ENCODE results near the gene PACSIN2.

DNA sequence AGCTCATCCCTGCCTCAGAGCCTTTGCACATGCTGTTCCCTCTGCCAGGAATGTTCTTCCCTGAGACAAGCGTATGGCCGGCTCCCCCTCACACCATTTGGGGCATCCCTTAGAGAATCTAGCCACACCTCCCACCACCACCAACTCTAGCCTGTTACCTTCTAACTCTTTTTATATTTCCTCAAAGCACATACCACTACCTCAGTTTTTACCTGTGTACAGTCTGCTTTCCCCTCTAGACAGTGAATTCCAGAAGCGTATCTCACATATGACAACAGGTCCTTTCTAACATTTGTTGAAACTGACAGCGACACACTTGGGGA is 82.8 kb downstream of the PACSIN2 start:
- no peak for TF ChIP-seq REST (IDR thresholded peaks at IDR 0.05; ENCODE audit: unreplicated experiment)
- TF ChIP-seq CTCF (conservative IDR thresholded peaks at IDR 0.05; ENCODE audit: low read depth in 2 of 2) = no peak
- TF ChIP-seq EZH2 (IDR thresholded peaks at IDR 0.05; ENCODE audit: low read depth, unreplicated experiment) = no peak
- TF ChIP-seq CREB1 (CRISPR knock-in tag; IDR thresholded peaks at IDR 0.05; ENCODE audit: low read depth) = no peak
- TF ChIP-seq, protein P1, sequence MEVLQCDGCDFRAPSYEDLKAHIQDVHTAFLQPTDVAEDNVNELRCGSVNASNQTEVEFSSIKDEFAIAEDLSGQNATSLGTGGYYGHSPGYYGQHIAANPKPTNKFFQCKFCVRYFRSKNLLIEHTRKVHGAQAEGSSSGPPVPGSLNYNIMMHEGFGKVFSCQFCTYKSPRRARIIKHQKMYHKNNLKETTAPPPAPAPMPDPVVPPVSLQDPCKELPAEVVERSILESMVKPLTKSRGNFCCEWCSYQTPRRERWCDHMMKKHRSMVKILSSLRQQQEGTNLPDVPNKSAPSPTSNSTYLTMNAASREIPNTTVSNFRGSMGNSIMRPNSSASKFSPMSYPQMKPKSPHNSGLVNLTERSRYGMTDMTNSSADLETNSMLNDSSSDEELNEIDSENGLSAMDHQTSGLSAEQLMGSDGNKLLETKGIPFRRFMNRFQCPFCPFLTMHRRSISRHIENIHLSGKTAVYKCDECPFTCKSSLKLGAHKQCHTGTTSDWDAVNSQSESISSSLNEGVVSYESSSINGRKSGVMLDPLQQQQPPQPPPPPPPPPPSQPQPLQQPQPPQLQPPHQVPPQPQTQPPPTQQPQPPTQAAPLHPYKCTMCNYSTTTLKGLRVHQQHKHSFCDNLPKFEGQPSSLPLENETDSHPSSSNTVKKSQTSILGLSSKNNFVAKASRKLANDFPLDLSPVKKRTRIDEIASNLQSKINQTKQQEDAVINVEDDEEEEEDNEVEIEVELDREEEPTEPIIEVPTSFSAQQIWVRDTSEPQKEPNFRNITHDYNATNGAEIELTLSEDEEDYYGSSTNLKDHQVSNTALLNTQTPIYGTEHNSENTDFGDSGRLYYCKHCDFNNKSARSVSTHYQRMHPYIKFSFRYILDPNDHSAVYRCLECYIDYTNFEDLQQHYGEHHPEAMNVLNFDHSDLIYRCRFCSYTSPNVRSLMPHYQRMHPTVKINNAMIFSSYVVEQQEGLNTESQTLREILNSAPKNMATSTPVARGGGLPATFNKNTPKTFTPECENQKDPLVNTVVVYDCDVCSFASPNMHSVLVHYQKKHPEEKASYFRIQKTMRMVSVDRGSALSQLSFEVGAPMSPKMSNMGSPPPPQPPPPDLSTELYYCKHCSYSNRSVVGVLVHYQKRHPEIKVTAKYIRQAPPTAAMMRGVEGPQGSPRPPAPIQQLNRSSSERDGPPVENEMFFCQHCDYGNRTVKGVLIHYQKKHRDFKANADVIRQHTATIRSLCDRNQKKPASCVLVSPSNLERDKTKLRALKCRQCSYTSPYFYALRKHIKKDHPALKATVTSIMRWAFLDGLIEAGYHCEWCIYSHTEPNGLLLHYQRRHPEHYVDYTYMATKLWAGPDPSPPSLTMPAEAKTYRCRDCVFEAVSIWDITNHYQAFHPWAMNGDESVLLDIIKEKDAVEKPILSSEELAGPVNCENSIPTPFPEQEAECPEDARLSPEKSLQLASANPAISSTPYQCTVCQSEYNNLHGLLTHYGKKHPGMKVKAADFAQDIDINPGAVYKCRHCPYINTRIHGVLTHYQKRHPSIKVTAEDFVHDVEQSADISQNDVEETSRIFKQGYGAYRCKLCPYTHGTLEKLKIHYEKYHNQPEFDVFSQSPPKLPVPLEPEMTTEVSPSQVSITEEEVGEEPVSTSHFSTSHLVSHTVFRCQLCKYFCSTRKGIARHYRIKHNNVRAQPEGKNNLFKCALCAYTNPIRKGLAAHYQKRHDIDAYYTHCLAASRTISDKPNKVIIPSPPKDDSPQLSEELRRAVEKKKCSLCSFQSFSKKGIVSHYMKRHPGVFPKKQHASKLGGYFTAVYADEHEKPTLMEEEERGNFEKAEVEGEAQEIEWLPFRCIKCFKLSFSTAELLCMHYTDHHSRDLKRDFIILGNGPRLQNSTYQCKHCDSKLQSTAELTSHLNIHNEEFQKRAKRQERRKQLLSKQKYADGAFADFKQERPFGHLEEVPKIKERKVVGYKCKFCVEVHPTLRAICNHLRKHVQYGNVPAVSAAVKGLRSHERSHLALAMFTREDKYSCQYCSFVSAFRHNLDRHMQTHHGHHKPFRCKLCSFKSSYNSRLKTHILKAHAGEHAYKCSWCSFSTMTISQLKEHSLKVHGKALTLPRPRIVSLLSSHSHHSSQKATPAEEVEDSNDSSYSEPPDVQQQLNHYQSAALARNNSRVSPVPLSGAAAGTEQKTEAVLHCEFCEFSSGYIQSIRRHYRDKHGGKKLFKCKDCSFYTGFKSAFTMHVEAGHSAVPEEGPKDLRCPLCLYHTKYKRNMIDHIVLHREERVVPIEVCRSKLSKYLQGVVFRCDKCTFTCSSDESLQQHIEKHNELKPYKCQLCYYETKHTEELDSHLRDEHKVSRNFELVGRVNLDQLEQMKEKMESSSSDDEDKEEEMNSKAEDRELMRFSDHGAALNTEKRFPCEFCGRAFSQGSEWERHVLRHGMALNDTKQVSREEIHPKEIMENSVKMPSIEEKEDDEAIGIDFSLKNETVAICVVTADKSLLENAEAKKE (CRISPR knock-in tag; IDR thresholded peaks at IDR 0.05) = no peak
- no peak for TF ChIP-seq STAT1 (IDR thresholded peaks at IDR 0.05; ENCODE audit: unreplicated experiment)
- no peak for TF ChIP-seq POLR2AphosphoS5 (IDR thresholded peaks at IDR 0.05; ENCODE audit: low read depth)
- no peak for TF ChIP-seq ZNF114 (CRISPR knock-in tag; IDR thresholded peaks at IDR 0.05)
- no peak for TF ChIP-seq EZH2phosphoT487 (IDR thresholded peaks at IDR 0.05; ENCODE audit: unreplicated experiment)

Data from GM23338 (cell line).